HS-5 (cell line): ENCODE measurements around the gene IL22.
A peak's percentile ranks its signal among the peaks of the same experiment; 100 is the strongest.

ENCODE experiments used
- DNase-seq: peaks from one replicate; pipeline ENCODE4 v3.0.0-alpha.2; 2012; ENCODE audit warnings: low read depth

The IL22 gene

GRCh38 chr12:68253504-68253903, at the start of gene IL22:
Gene IL22 (minus strand): TSS chr12:68253604. CDS start chr12:68253448, 156 bp downstream.
- no peak for DNase-seq

- no peak for DNase-seq
These were observed 44.5 kb upstream of the IL22 start for GRCh38 chr12:68297929-68298328.

GRCh38 chr12:68294251-68294650, 40.8 kb upstream of the IL22 start:
- DNase-seq, result no peak

GRCh38 chr12:68293347-68293746, 39.9 kb upstream of the IL22 start:
- DNase-seq, result no peak

- no peak for DNase-seq
These were observed 38.9 kb upstream of the IL22 start for GRCh38 chr12:68292151-68292943.

GRCh38 chr12:68291396-68292036, 38.1 kb upstream of the IL22 start:
- no peak for DNase-seq

GRCh38 chr12:68290126-68290525, 36.7 kb upstream of the IL22 start:
- DNase-seq, result no peak

- DNase-seq, result no peak
These were observed 33.7 kb upstream of the IL22 start for GRCh38 chr12:68287106-68287505.

GRCh38 chr12:68286396-68286795, 33.0 kb upstream of the IL22 start:
- DNase-seq, result no peak

GRCh38 chr12:68285541-68285940, 32.1 kb upstream of the IL22 start:
- DNase-seq, result no peak

- no peak for DNase-seq
These were observed 28.1 kb upstream of the IL22 start for GRCh38 chr12:68281322-68282077.

- no peak for DNase-seq
These were observed 26.8 kb upstream of the IL22 start for GRCh38 chr12:68280240-68280639.

- no peak for DNase-seq
These were observed 26.0 kb upstream of the IL22 start for GRCh38 chr12:68279227-68280054.

- no peak for DNase-seq
These were observed 23.1 kb upstream of the IL22 start for GRCh38 chr12:68276402-68276930.

GRCh38 chr12:68272732-68273131, 19.3 kb upstream of the IL22 start:
- DNase-seq, result no peak

- DNase-seq, result no peak
These were observed 17.9 kb upstream of the IL22 start for GRCh38 chr12:68271346-68271745.

- DNase-seq, result no peak
These were observed 17.0 kb upstream of the IL22 start for GRCh38 chr12:68270358-68270757.

- DNase-seq, result no peak
These were observed 16.4 kb upstream of the IL22 start for GRCh38 chr12:68269779-68270178.

- DNase-seq, result no peak
These were observed 15.6 kb upstream of the IL22 start for GRCh38 chr12:68268967-68269366.

GRCh38 chr12:68267892-68268396, 14.5 kb upstream of the IL22 start:
- peak; percentile 90 for DNase-seq

GRCh38 chr12:68264857-68265256, 11.5 kb upstream of the IL22 start:
- DNase-seq, result peak; percentile 60
